Ovary (tissue), 10 donors: ENCODE measurements around the gene NGDN. TPM values are rescaled to one million over a fixed set of nuclear protein-coding genes. Genes with fewer than 3 reads are reported as not detected.
"Not testable (repeated sequence)": the region's sequence is repeated elsewhere in the genome, so short reads cannot be mapped to it uniquely, and the experiment has no call there.

Experiments used
- DNase-seq, 5 donors: peaks; one replicate each; pipeline ENCODE4 v3.0.0-alpha.2; 2019 to 2020
- H3K27ac ChIP-seq, 2 donors: fragments of 200-600 bp; one replicate each; pipeline versions ENCODE4 v1.5.1 to v1.8.0; 2019 to 2022
- H3K27me3 ChIP-seq: fragments of 200-600 bp; one replicate; pipeline ENCODE4 v1.8.0; 2022
- H3K36me3 ChIP-seq: fragments of 200-600 bp; sonication (generic); one replicate; pipeline ENCODE4 v1.5.1; 2019
- H3K4me1 ChIP-seq: one replicate; pipeline ENCODE4 v1.8.1; 2013; ENCODE audit warnings: mild to moderate bottlenecking, moderate library complexity; ENCODE audit not compliant: insufficient read depth
- H3K4me3 ChIP-seq: fragments of 200-600 bp; sonication (generic); one replicate; pipeline ENCODE4 v1.5.1; 2017
- H3K9me3 ChIP-seq, 2 donors: fragments of 200-600 bp in 1 of 2; sonication (generic) in 1 of 2; one replicate each; pipeline versions ENCODE4 v1.5.1 to v1.8.1; 2013 to 2019; ENCODE audit warnings: mild to moderate bottlenecking in 1 of 2, moderate library complexity in 1 of 2
- EP300 ChIP-seq: sonication (generic); formaldehyde crosslinking; IDR thresholded peaks from one replicate; pipeline ENCODE4 v1.6.1; 2017; ENCODE audit warnings: antibody characterized with exemption
- POLR2A ChIP-seq: fragments of 450-650 bp; IDR thresholded peaks from one replicate; pipeline ENCODE4 v1.6.1; 2017; ENCODE audit warnings: antibody characterized with exemption, mild to moderate bottlenecking, moderate library complexity
- WGBS, 3 donors: extraction: QIAGEN DNeasy Blood & Tissue Kit in 1 of 3; methylation state at CpG; one replicate each; pipeline versions ENCODE4 v1.1.5 to v1.1.7; 2013 to 2017; 5-methylcytosine and 5-hydroxymethylcytosine counted together
- intact Hi-C, 4 donors: fragments of 100-400 bp; cut with DNase I; formaldehyde crosslinking; loops; one replicate each; pipeline versions ENCODE4 v1.11.0 to v1.15.1; 2022 to 2023
- long read RNA-seq, 3 donors: library from polyadenylated mRNA in 2 of 3; unstranded in 2 of 3; transcript quantifications; one replicate each; pipeline ENCODE4 v2.0.0 and lab custom pipeline, GENCODE V29; 2021 to 2026
- polyA plus RNA-seq, 2 donors: library from polyadenylated mRNA; stranded (reverse); fragments of 200-250 nt in 1 of 2; fragments of 350-450 nt in 1 of 2; fragmentation: Illumina TruSeq in 1 of 2; extraction: RNeasy Lipid Tissue Mini Kit (QIAGEN cat#74804) in 1 of 2; gene quantifications; one replicate each; pipeline ENCODE4 v1.2.3, GENCODE V29; 2013 to 2014
- total RNA-seq, 7 donors: library from RNA; depleted of rRNA in 2 of 7; stranded (reverse); fragments of >200 nt in 2 of 7; fragmentation: NEBNext Ultra II Directional in 3 of 7; extraction: Animal tissue kit (Norgen Biotek cat#: 25700) in 3 of 7; gene quantifications; one replicate each; pipeline versions ENCODE4 v1.1.0 to v1.2.4, GENCODE V29; 2016 to 2023
- TF ChIP-seq, protein P1 (sequence below), 3 donors: fragments of 450-650 bp in 2 of 3; fragments of 200-600 bp in 1 of 3; IDR thresholded peaks; one replicate each; pipeline versions ENCODE4 v1.5.1 to v1.8.0; 2016 to 2022; ENCODE audit warnings: antibody characterized with exemption in 3 of 3, mild to moderate bottlenecking in 1 of 3
- donor health status: DM: no; HTN: no; CAD: no; lungs with moderate emphysema.
- donor health status: DM: no; HTN: no; CAD: no.
- donor health status: Bipolar disorder and iron deficiency.
- donor health status: DM: yes; HTN: yes; CAD: no.
- donor health status: DM: no; HTN: no; CAD: no.
- donor health status: DM: yes; HTN: yes; CAD: no.

The NGDN gene, protein sequence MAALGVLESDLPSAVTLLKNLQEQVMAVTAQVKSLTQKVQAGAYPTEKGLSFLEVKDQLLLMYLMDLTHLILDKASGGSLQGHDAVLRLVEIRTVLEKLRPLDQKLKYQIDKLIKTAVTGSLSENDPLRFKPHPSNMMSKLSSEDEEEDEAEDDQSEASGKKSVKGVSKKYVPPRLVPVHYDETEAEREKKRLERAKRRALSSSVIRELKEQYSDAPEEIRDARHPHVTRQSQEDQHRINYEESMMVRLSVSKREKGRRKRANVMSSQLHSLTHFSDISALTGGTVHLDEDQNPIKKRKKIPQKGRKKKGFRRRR
- 10 to 100 TPM; 32.9 to 51.6 (median 38.4) TPM for total RNA-seq
- 10 to 100 TPM; 48.5 to 57.5 TPM for polyA plus RNA-seq
- long read RNA-seq, donor 1, transcript NGDN-202 (11 exons, 1,143 nt), result major isoform, 90 of 158 reads
- long read RNA-seq, donor 1, partial matches to known transcripts, result 24 of 158 reads
- long read RNA-seq, donor 1, other reads (novel, unspliced or antisense), result 32 of 158 reads
- long read RNA-seq, donor 2, transcript NGDN-202 (11 exons, 1,143 nt), result major isoform, 31 of 57 reads
- long read RNA-seq, donor 2, partial matches to known transcripts, result 24 of 57 reads
- long read RNA-seq, donor 2, other reads (novel, unspliced or antisense), result 0 of 57 reads
- long read RNA-seq, donor 3, transcript NGDN-202 (11 exons, 1,143 nt), result major isoform, 55 of 72 reads
- long read RNA-seq, donor 3, partial matches to known transcripts, result 5 of 72 reads
- long read RNA-seq, donor 3, other reads (novel, unspliced or antisense), result 10 of 72 reads

- Histone ChIP-seq H3K9me3 (no peaks in the 10 kb centered on the region), H3K27ac (peak within 1 kb of the TSS; percentile 71 to 78), H3K27me3 (no peaks in the 10 kb centered on the region), H3K4me1 (no peaks in the 10 kb centered on the region), H3K36me3 (no peaks in the 10 kb centered on the region), H3K4me3 (peak within 1 kb of the TSS; percentile 51)
- intact Hi-C loops, result loop anchor here in 3 of 4 donors (10.0 kb wide), 2 partner anchors 145 to 205 kb away; partner anchors contain the start of gene PABPN1 (in 3 of the 3)
- 0 to 3% (median 2%) methylated on average over 41 of the region's 41 CpGs for WGBS, 3 donors
- DNase-seq, result peak; percentile 91 to 96 (median 96)
- TF ChIP-seq EP300 (no peak), POLR2A (peak; percentile 53)
- TF ChIP-seq, protein P1, sequence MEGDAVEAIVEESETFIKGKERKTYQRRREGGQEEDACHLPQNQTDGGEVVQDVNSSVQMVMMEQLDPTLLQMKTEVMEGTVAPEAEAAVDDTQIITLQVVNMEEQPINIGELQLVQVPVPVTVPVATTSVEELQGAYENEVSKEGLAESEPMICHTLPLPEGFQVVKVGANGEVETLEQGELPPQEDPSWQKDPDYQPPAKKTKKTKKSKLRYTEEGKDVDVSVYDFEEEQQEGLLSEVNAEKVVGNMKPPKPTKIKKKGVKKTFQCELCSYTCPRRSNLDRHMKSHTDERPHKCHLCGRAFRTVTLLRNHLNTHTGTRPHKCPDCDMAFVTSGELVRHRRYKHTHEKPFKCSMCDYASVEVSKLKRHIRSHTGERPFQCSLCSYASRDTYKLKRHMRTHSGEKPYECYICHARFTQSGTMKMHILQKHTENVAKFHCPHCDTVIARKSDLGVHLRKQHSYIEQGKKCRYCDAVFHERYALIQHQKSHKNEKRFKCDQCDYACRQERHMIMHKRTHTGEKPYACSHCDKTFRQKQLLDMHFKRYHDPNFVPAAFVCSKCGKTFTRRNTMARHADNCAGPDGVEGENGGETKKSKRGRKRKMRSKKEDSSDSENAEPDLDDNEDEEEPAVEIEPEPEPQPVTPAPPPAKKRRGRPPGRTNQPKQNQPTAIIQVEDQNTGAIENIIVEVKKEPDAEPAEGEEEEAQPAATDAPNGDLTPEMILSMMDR (IDR thresholded peaks at IDR 0.05), result peak; percentile 92 to 95 (median 92)
These were observed at the start of gene NGDN for GRCh38 chr14:23469127-23469905. NGDN (plus strand) TSS chr14:23469703; CDS start chr14:23469716, 13 bp downstream.

GRCh38 chr14:23421594-23421993, 47.9 kb upstream of the NGDN start:
- Histone ChIP-seq H3K4me1 (no peaks in the 10 kb centered on the region), H3K9me3 (no peaks in the 10 kb centered on the region), H3K27me3 (no peaks in the 10 kb centered on the region), H3K4me3 (no peak overlapping the region), H3K36me3 (no peaks in the 10 kb centered on the region), H3K27ac (no peak overlapping the region)
- intact Hi-C loops, result loop anchor here in 1 of 4 donors (5.0 kb wide), 1 partner anchor 251 kb away; no protein-coding TSS in a partner anchor
- TF ChIP-seq EP300, result no peak
- TF ChIP-seq, protein P1 (IDR thresholded peaks at IDR 0.05), result no peak
- no peak for TF ChIP-seq POLR2A
- no peak for DNase-seq

GRCh38 chr14:23423657-23424056, 45.8 kb upstream of the NGDN start:
- Histone ChIP-seq H3K27ac (no peak overlapping the region), H3K4me3 (no peak overlapping the region), H3K36me3 (no peaks in the 10 kb centered on the region), H3K4me1 (no peaks in the 10 kb centered on the region), H3K27me3 (no peaks in the 10 kb centered on the region), H3K9me3 (no peaks in the 10 kb centered on the region)
- no peak for TF ChIP-seq POLR2A
- no peak for TF ChIP-seq EP300
- TF ChIP-seq, protein P1 (IDR thresholded peaks at IDR 0.05), result no peak
- no peak for DNase-seq
- intact Hi-C loops, result loop anchor here in 1 of 4 donors (5.0 kb wide), 1 partner anchor 249 kb away; no protein-coding TSS in a partner anchor
- 74 to 84% (median 76%) methylated on average over 6 of the region's 6 CpGs for WGBS, 3 donors

- Histone ChIP-seq H3K27me3 (no peaks in the 10 kb centered on the region), H3K4me3 (no peak overlapping the region), H3K9me3 (no peaks in the 10 kb centered on the region), H3K36me3 (no peaks in the 10 kb centered on the region), H3K27ac (no peak overlapping the region), H3K4me1 (no peaks in the 10 kb centered on the region)
- intact Hi-C loops, result no loop called here
- DNase-seq, result no peak
- TF ChIP-seq EP300 (no peak), POLR2A (no peak)
- TF ChIP-seq, protein P1 (IDR thresholded peaks at IDR 0.05), result no peak
- 68 to 76% (median 75%) methylated on average over 10 of the region's 10 CpGs for WGBS, 3 donors
These were observed 44.3 kb upstream of the NGDN start for GRCh38 chr14:23425169-23425568.

- intact Hi-C loops, DNase-seq, H3K27ac ChIP-seq: not testable (repeated sequence)
These were observed 43.7 kb upstream of the NGDN start for GRCh38 chr14:23425798-23426197.

More at GRCh38 chr14:23425798-23426197, 43.7 kb upstream of the NGDN start:
- not testable (repeated sequence) for H3K4me3 ChIP-seq, H3K9me3 ChIP-seq, H3K27me3 ChIP-seq, H3K4me1 ChIP-seq, H3K36me3 ChIP-seq
- 86 to 92% (median 86%) methylated on average over 6 of the region's 6 CpGs for WGBS, 3 donors
